Trophoblast cell (in vitro differentiated cells and primary cell): Measurements from ENCODE around the gene NUCB2.

Source experiments
- DNase-seq, 2 donors: peaks; one replicate each; pipeline ENCODE4 v3.0.0-alpha.2; 2016
- H2AFZ ChIP-seq: 2 replicates; pipeline ENCODE4 v1.6.1; 2013; ENCODE audit warnings: low read length, moderate library complexity, mild to moderate bottlenecking; ENCODE audit not compliant: insufficient read depth, poor library complexity
- H2AK5ac ChIP-seq: 2 replicates; pipeline ENCODE4 v1.6.1; 2013; ENCODE audit warnings: mild to moderate bottlenecking, low read length
- H2BK120ac ChIP-seq: 2 replicates; pipeline ENCODE4 v1.6.1; 2013; ENCODE audit warnings: low read length, mild to moderate bottlenecking, moderate library complexity; ENCODE audit not compliant: insufficient read depth, poor library complexity
- H2BK12ac ChIP-seq: 2 replicates; pipeline ENCODE4 v1.6.1; 2013; ENCODE audit warnings: mild to moderate bottlenecking, low read length, moderate library complexity
- H2BK5ac ChIP-seq: 2 replicates; pipeline ENCODE4 v1.6.1; 2013; ENCODE audit warnings: low read length, low read depth, moderate library complexity, mild to moderate bottlenecking; ENCODE audit not compliant: poor library complexity
- H3K14ac ChIP-seq: 2 replicates; pipeline ENCODE4 v1.6.1; 2013; ENCODE audit warnings: mild to moderate bottlenecking, low read length
- H3K18ac ChIP-seq: 2 replicates; pipeline ENCODE4 v1.6.1; 2013; ENCODE audit warnings: mild to moderate bottlenecking, low read length
- H3K23ac ChIP-seq: 2 replicates; pipeline ENCODE4 v1.6.1; 2013; ENCODE audit warnings: low read length
- H3K27ac ChIP-seq: 2 replicates; pipeline ENCODE4 v1.5.1; 2013; ENCODE audit warnings: low read depth, mild to moderate bottlenecking, inconsistent platforms, low read length, moderate library complexity
- H3K27me3 ChIP-seq: 2 replicates; pipeline ENCODE4 v1.6.1; 2013; ENCODE audit warnings: inconsistent platforms, mild to moderate bottlenecking, low read length, moderate library complexity; ENCODE audit not compliant: insufficient read depth
- H3K36me3 ChIP-seq, 2 experiments: 1 replicate in 1 of 2; 2 replicates in 1 of 2; pipeline ENCODE4 v1.6.1; 2013; ENCODE audit warnings: low read length in 2 of 2, mild to moderate bottlenecking in 2 of 2, moderate library complexity in 1 of 2; ENCODE audit not compliant: insufficient read depth in 2 of 2, control insufficient read depth in 1 of 2
- H3K4ac ChIP-seq: 2 replicates; pipeline ENCODE4 v1.6.1; 2013; ENCODE audit warnings: low read depth, mild to moderate bottlenecking, low read length, moderate library complexity
- H3K4me1 ChIP-seq, 2 experiments: 1 replicate in 1 of 2; 2 replicates in 1 of 2; pipeline ENCODE4 v1.6.1; 2013; ENCODE audit warnings: low read length in 2 of 2, mild to moderate bottlenecking in 2 of 2, moderate library complexity in 1 of 2; ENCODE audit not compliant: insufficient read depth in 2 of 2, control insufficient read depth in 1 of 2
- H3K4me2 ChIP-seq: 2 replicates; pipeline ENCODE4 v1.6.1; 2013; ENCODE audit warnings: inconsistent platforms, mild to moderate bottlenecking, low read length, moderate library complexity
- H3K4me3 ChIP-seq: 2 replicates; pipeline ENCODE4 v1.5.1; 2013; ENCODE audit warnings: mild to moderate bottlenecking, low read depth, low read length, inconsistent platforms
- H3K79me1 ChIP-seq: one replicate; pipeline ENCODE4 v1.6.1; 2013; ENCODE audit warnings: low read length
- H3K79me2 ChIP-seq: 2 replicates; pipeline ENCODE4 v1.6.1; 2013; ENCODE audit warnings: low read length, mild to moderate bottlenecking; ENCODE audit not compliant: control insufficient read depth, insufficient read depth, poor library complexity
- H3K9ac ChIP-seq: 2 replicates; pipeline ENCODE4 v1.6.1; 2013; ENCODE audit warnings: mild to moderate bottlenecking, low read length
- H3K9me3 ChIP-seq: 2 replicates; pipeline ENCODE4 v1.6.1; 2013; ENCODE audit warnings: low read depth, mild to moderate bottlenecking, control low read depth, inconsistent platforms, low read length; ENCODE audit not compliant: insufficient read depth
- H4K12ac ChIP-seq: 2 replicates; pipeline ENCODE4 v1.6.1; 2013; ENCODE audit warnings: low read depth, mild to moderate bottlenecking, low read length, moderate library complexity
- H4K8ac ChIP-seq: 2 replicates; pipeline ENCODE4 v1.6.1; 2013; ENCODE audit warnings: low read depth, mild to moderate bottlenecking, low read length, moderate library complexity
- H4K91ac ChIP-seq: one replicate; pipeline ENCODE4 v1.6.1; 2013; ENCODE audit warnings: low read depth, mild to moderate bottlenecking, low read length, moderate library complexity
- WGBS: extraction: QIAGEN DNeasy Blood & Tissue Kit; methylation state at CpG from one replicate; pipeline ENCODE4 v1.1.7; 2013; ENCODE audit warnings: missing lambda C conversion rate; ENCODE audit not compliant: insufficient read length, insufficient coverage; ENCODE audit errors: extremely low coverage; 5-methylcytosine and 5-hydroxymethylcytosine counted together

NUCB2 gene

DNA sequence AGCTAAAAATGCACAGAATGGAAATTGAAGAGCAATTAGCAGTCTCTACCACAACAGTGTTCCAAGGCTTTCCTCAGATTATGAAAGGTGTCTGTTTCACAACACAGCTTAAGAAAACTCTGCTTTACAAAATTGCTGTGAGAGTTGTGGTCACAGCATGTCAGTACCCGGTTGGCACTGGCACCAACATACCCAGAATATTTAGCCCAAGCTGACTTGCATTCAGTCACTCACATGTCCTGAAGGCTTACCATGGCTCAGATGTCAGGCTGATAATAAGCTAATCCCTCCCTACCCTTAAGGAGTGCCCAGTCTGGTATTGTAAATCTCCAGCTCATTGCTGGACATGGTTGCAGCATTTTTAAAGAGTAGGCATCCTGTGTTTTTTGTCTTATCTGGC lies 90.0 kb downstream of the NUCB2 start:
- H3K14ac ChIP-seq: no peak overlapping the region
- H2BK120ac ChIP-seq: no peak overlapping the region
- H3K18ac ChIP-seq: no peak overlapping the region
- H4K12ac ChIP-seq: no peak overlapping the region
- no peaks in the 10 kb centered on the region for H3K27me3 ChIP-seq
- no peak overlapping the region for H4K91ac ChIP-seq
- no peaks in the 10 kb centered on the region for H3K4me1 ChIP-seq
- H2BK5ac ChIP-seq: no peak overlapping the region
- no peak overlapping the region for H2BK12ac ChIP-seq
- no peak overlapping the region for H4K8ac ChIP-seq
- H3K4me2 ChIP-seq: no peak overlapping the region
- no peaks in the 10 kb centered on the region for H3K79me1 ChIP-seq
- H3K79me2 ChIP-seq: no peaks in the 10 kb centered on the region
- WGBS: no CpG with 5 or more reads among the region's 1 CpG
- H3K27ac ChIP-seq: no peak overlapping the region
- no peaks in the 10 kb centered on the region for H3K36me3 ChIP-seq
- DNase-seq: no peak
- no peak overlapping the region for H2AFZ ChIP-seq
- H2AK5ac ChIP-seq: no peak overlapping the region
- no peak overlapping the region for H3K23ac ChIP-seq
- H3K4me3 ChIP-seq: no peak overlapping the region
- H3K9me3 ChIP-seq: peaks cover 16% of the 10 kb centered on the region
- no peak overlapping the region for H3K4ac ChIP-seq
- no peak overlapping the region for H3K9ac ChIP-seq

DNA sequence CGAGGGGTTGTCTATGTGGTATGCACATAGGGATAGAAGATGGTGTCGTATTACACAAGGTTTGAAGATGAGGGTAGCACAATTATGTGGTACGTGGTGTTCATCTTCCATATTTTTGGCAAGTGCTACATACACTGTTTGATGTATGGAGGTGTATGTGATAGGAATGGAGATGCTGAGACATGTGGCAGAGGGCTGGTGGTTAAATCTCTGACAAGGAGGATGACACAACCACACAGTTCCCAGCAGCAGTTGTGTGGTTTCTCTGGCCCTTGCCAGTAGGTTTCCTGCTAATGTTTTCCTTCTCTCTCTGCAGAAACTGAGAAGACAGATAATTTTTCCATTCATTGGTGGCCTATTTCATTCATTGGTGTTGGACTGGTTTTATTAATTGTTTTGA lies 92.0 kb downstream of the NUCB2 start:
- H3K23ac ChIP-seq: no peak overlapping the region
- H3K79me2 ChIP-seq: no peaks in the 10 kb centered on the region
- no peak overlapping the region for H3K4me2 ChIP-seq
- H3K36me3 ChIP-seq: no peaks in the 10 kb centered on the region
- no peak overlapping the region for H4K12ac ChIP-seq
- H2BK120ac ChIP-seq: no peak overlapping the region
- H3K79me1 ChIP-seq: no peaks in the 10 kb centered on the region
- H2BK5ac ChIP-seq: no peak overlapping the region
- H2AFZ ChIP-seq: no peak overlapping the region
- no peak for DNase-seq
- no peak overlapping the region for H3K27ac ChIP-seq
- H3K4ac ChIP-seq: no peak overlapping the region
- H4K91ac ChIP-seq: no peak overlapping the region
- no peak overlapping the region for H2AK5ac ChIP-seq
- no peaks in the 10 kb centered on the region for H3K4me1 ChIP-seq
- WGBS: no CpG with 5 or more reads among the region's 3 CpGs
- H3K9ac ChIP-seq: no peak overlapping the region
- peaks cover 29% of the 10 kb centered on the region for H3K9me3 ChIP-seq
- no peak overlapping the region for H3K18ac ChIP-seq
- no peak overlapping the region for H3K14ac ChIP-seq
- no peaks in the 10 kb centered on the region for H3K27me3 ChIP-seq
- H4K8ac ChIP-seq: no peak overlapping the region
- H2BK12ac ChIP-seq: no peak overlapping the region
- no peak overlapping the region for H3K4me3 ChIP-seq

- Histone ChIP-seq H4K91ac (no peak overlapping the region), H3K36me3 (no peaks in the 10 kb centered on the region), H3K4me1 (no peaks in the 10 kb centered on the region), H3K79me1 (no peaks in the 10 kb centered on the region), H2AK5ac (no peak overlapping the region), H4K8ac (no peak overlapping the region), H3K9me3 (peaks cover 31% of the 10 kb centered on the region), H3K23ac (no peak overlapping the region), H2BK120ac (no peak overlapping the region), H2BK5ac (no peak overlapping the region), H3K4me2 (no peak overlapping the region), H3K4me3 (no peak overlapping the region), H3K14ac (no peak overlapping the region), H2BK12ac (no peak overlapping the region), H2AFZ (no peak overlapping the region), H3K27me3 (no peaks in the 10 kb centered on the region), H4K12ac (no peak overlapping the region), H3K18ac (no peak overlapping the region), H3K9ac (no peak overlapping the region), H3K4ac (no peak overlapping the region), H3K27ac (no peak overlapping the region), H3K79me2 (no peaks in the 10 kb centered on the region)
- no peak for DNase-seq
Observed at GRCh38 chr11:17369094-17369493, 92.6 kb downstream of the NUCB2 start.

DNA sequence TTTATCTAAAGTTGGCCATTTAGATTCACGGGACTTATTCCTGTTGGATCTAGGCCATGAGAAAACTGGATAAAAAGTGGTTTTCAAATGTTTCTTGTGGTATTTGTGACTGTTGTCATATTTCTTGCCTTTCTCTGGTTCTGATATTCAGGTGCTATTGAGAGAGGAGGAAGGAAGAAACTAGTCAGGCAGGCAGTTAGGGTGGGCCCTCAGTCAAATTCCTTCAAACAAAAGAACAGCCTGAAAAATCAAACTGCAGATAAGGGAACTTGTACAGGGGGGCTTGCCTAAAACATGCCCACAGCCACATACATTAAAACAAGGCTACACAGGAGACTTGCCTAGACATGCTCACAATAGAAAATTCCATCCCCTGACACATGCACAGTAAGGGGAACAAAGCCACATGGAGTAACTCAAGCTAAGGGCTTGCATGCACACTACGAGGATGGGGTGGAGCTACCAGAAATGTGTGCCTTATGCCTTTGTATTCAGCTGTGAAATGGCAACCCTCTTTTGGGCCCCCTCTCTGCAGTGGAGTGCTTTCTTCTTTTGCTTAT lies 93.2 kb downstream of the NUCB2 start:
- Histone ChIP-seq H2AFZ (no peak overlapping the region), H3K9ac (no peak overlapping the region), H3K79me1 (no peaks in the 10 kb centered on the region), H3K27ac (no peak overlapping the region), H4K8ac (no peak overlapping the region), H3K14ac (no peak overlapping the region), H3K36me3 (no peaks in the 10 kb centered on the region), H3K4me1 (no peaks in the 10 kb centered on the region), H3K27me3 (no peaks in the 10 kb centered on the region), H4K91ac (no peak overlapping the region), H3K79me2 (no peaks in the 10 kb centered on the region), H2BK12ac (no peak overlapping the region), H2AK5ac (no peak overlapping the region), H2BK5ac (no peak overlapping the region), H3K4me3 (no peak overlapping the region), H4K12ac (no peak overlapping the region), H3K23ac (no peak overlapping the region), H3K4me2 (no peak overlapping the region), H3K9me3 (peaks cover 31% of the 10 kb centered on the region), H3K4ac (no peak overlapping the region), H2BK120ac (no peak overlapping the region), H3K18ac (no peak overlapping the region)
- no CpG with 5 or more reads among the region's 2 CpGs for WGBS
- no peak for DNase-seq
